ENCODE data around the gene AVP.

Gene AVP

GRCh38 chr20:3107464-3108025 is 23.0 kb upstream of the AVP start:
- in situ Hi-C loops (cut with MboI; ENCODE audit: low pct_unique_long_range_greater_than_20kb, low sequenced_read_pairs, unreplicated experiment) = no loop called here
- TF ChIP-seq CTCF (IDR thresholded peaks at IDR 0.05; ENCODE audit: extremely low read depth, insufficient read depth, missing control alignments) = no peak
- no peak for DNase-seq (ENCODE audit: low spot score)

GRCh38 chr20:3106658-3107463 is 22.3 kb upstream of the AVP start:
- TF ChIP-seq CTCF (IDR thresholded peaks at IDR 0.05; ENCODE audit: extremely low read depth, insufficient read depth, missing control alignments) = no peak
- DNase-seq (ENCODE audit: low spot score) = no peak
- in situ Hi-C loops (cut with MboI; ENCODE audit: low pct_unique_long_range_greater_than_20kb, low sequenced_read_pairs, unreplicated experiment) = no loop called here

DNA sequence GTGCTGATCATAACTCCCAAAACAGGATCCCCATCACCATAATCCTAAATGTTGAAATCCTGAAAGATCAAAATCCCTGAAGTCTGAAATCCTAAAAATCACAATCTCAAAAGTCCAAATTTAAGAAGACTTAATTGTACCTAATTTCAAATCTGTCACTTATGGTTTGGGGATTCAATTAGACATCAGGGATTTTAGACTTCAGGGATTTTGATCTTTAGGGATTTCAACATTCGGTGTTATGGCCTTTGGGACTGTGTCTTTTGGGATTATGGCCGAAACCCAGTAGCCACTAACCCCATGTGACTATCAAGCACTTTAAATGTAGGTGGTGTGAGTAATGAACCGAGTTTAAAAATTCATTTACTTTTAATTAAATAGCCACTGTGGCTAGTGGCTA is 21.7 kb upstream of the AVP start:
- TF ChIP-seq CTCF (IDR thresholded peaks at IDR 0.05; ENCODE audit: extremely low read depth, insufficient read depth, missing control alignments) = no peak
- DNase-seq (ENCODE audit: low spot score) = no peak
- in situ Hi-C loops (cut with MboI; ENCODE audit: low pct_unique_long_range_greater_than_20kb, low sequenced_read_pairs, unreplicated experiment) = no loop called here

GRCh38 chr20:3105256-3106137 is 21.0 kb upstream of the AVP start:
- in situ Hi-C loops (cut with MboI; ENCODE audit: low pct_unique_long_range_greater_than_20kb, low sequenced_read_pairs, unreplicated experiment) = no loop called here
- TF ChIP-seq CTCF (IDR thresholded peaks at IDR 0.05; ENCODE audit: extremely low read depth, insufficient read depth, missing control alignments) = no peak

DNA sequence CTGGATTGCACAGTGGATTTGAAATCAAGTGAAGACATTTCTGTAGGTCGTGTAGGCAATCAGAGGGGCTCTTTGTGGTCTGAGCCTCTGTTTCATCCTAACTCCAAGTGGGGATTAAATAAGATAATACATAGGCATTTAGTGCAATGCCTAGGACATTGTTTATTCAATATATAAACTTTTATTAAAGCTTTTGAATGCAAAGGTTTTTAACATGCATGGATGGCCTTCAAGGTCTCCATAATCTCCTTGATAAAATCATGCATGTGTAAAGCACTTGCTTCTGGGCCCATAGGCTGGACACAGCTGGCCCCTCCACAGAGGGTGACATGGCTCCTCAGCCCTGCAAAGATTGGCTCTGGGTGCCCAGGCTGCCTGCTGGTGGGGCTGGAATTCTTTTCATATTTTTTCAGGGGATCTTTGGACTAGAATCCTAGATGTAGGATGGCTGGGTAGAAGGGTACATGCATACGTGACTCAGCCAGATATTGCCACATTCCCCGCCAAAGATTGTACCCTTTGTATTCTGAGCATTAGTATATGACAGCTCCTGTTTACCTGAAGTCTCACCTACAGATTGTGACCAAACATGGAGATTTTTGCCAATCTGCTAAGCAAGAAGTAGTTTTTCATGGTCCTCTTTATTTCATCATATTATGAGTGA is 19.0 kb upstream of the AVP start:
- in situ Hi-C loops (cut with MboI; ENCODE audit: low pct_unique_long_range_greater_than_20kb, low sequenced_read_pairs, unreplicated experiment) = no loop called here
- no peak for TF ChIP-seq CTCF (IDR thresholded peaks at IDR 0.05; ENCODE audit: extremely low read depth, insufficient read depth, missing control alignments)
- no peak for DNase-seq (ENCODE audit: low spot score)

More at GRCh38 chr20:3105256-3106137, 21.0 kb upstream of the AVP start:
- no peak for DNase-seq (ENCODE audit: low spot score)

All from GM13977 (cell line).